Stomach (tissue), 9 donors: Measurements from ENCODE around the gene KBTBD12. TPM values are rescaled to one million over a fixed set of nuclear protein-coding genes. Genes with fewer than 3 reads are reported as not detected.

Experiments used
- DNase-seq, 2 donors: peaks; one replicate each; pipeline versions ENCODE4 v3.0.0 to v3.0.0-alpha.2; 2013 to 2019
- H3K27ac ChIP-seq, 5 donors: fragments of 200-600 bp in 4 of 5; sonication (generic) in 4 of 5; one replicate each; pipeline ENCODE4 v1.5.1; 2013 to 2019; ENCODE audit warnings: mild to moderate bottlenecking in 1 of 5, moderate library complexity in 1 of 5
- H3K27me3 ChIP-seq, 3 donors: fragments of 200-600 bp; sonication (generic); one replicate each; pipeline ENCODE4 v1.5.1; 2017 to 2019; ENCODE audit warnings: mixed run types in 1 of 3
- H3K36me3 ChIP-seq, 4 donors: fragments of 200-600 bp; sonication (generic); 1 replicate in 3 of 4; 2 replicates in 1 of 4; pipeline ENCODE4 v1.5.1; 2016 to 2019
- H3K4me1 ChIP-seq, 4 donors: fragments of 200-600 bp; sonication (generic); one replicate each; pipeline ENCODE4 v1.5.1; 2016 to 2019
- H3K4me3 ChIP-seq, 4 donors: fragments of 200-600 bp; sonication (generic) in 3 of 4; one replicate each; pipeline ENCODE4 v1.5.1; 2016 to 2019; ENCODE audit warnings: mild to moderate bottlenecking in 1 of 4
- H3K9me3 ChIP-seq, 4 donors: fragments of 200-600 bp; sonication (generic); one replicate each; pipeline ENCODE4 v1.5.1; 2016 to 2019
- CTCF ChIP-seq, 7 experiments: fragments of 450-650 bp in 4 of 7; fragments of 200-600 bp in 3 of 7; sonication (generic) in 3 of 7; IDR thresholded peaks; one replicate each; pipeline ENCODE4 v1.5.1; 2016 to 2019; ENCODE audit warnings: antibody characterized with exemption in 7 of 7, control low read depth in 2 of 7, mild to moderate bottlenecking in 1 of 7
- EP300 ChIP-seq: sonication (generic); formaldehyde crosslinking; IDR thresholded peaks from one replicate; pipeline ENCODE4 v1.6.1; 2017; ENCODE audit warnings: antibody characterized with exemption
- POLR2A ChIP-seq, 4 donors: fragments of 450-650 bp; IDR thresholded peaks; one replicate each; pipeline ENCODE4 v1.6.1; 2016; ENCODE audit warnings: antibody characterized with exemption in 4 of 4, control low read depth in 2 of 4, mild to moderate bottlenecking in 1 of 4, moderate library complexity in 1 of 4
- POLR2AphosphoS5 ChIP-seq, 3 donors: sonication (generic); formaldehyde crosslinking; IDR thresholded peaks; one replicate each; pipeline ENCODE4 v1.6.1; 2016; ENCODE audit warnings: antibody characterized with exemption in 3 of 3
- WGBS, 5 donors: extraction: QIAGEN DNeasy Blood & Tissue Kit in 3 of 5; methylation state at CpG; one replicate each; pipeline versions ENCODE4 v1.1.5 to v1.1.7; 2013 to 2018; 5-methylcytosine and 5-hydroxymethylcytosine counted together
- intact Hi-C: fragments of 100-400 bp; cut with DNase I; formaldehyde crosslinking; loops from one replicate; pipeline ENCODE4 v1.15.1; 2023; ENCODE audit warnings: low total_unique reads
- polyA plus RNA-seq, 3 donors: library from polyadenylated mRNA; stranded (reverse); fragments of 200-250 nt; gene quantifications; one replicate each; pipeline ENCODE4 v1.2.3, GENCODE V29; 2013
- total RNA-seq, 5 donors: library from RNA; depleted of rRNA; stranded (reverse); fragments of >200 nt; gene quantifications; one replicate each; pipeline versions ENCODE4 v1.1.0 to v1.2.3, GENCODE V29; 2014 to 2016
- donor health status: healthy with polysubstance abuse.
- donor health status: Bipolar disorder and iron deficiency.
- donor health status: healthy.

KBTBD12 gene
- total and polyA plus RNA-seq, 8 donors, result 0.46 to 10.3 (median 1.6) TPM

- peaks cover 4 to 18% (median 12%) of the 10 kb centered on the region in 4 donors for H3K9me3 ChIP-seq
- H3K4me3 ChIP-seq, result no peak overlapping the region
- TF ChIP-seq POLR2AphosphoS5 (IDR thresholded peaks at IDR 0.05) (no peak), EP300 (no peak), POLR2A (IDR thresholded peaks at IDR 0.05) (no peak), CTCF (IDR thresholded peaks at IDR 0.05) (no peak)
- H3K27ac ChIP-seq, result no peak overlapping the region
- H3K36me3 ChIP-seq, result no peaks in the 10 kb centered on the region
- peaks cover 0 to 6% (median 0%) of the 10 kb centered on the region in 3 donors for H3K27me3 ChIP-seq
- DNase-seq, result no peak
- H3K4me1 ChIP-seq, result peaks cover 0 to 6% (median 0%) of the 10 kb centered on the region in 4 donors
- intact Hi-C loops, result no loop called here
These were observed 28.1 kb upstream of the KBTBD12 start for GRCh38 chr3:127886956-127887231.

- H3K4me1 ChIP-seq, result peaks cover 0 to 6% (median 0%) of the 10 kb centered on the region in 4 donors
- DNase-seq, result no peak
- H3K36me3 ChIP-seq, result no peaks in the 10 kb centered on the region
- no peak overlapping the region for H3K27ac ChIP-seq
- WGBS, 5 donors, result 80 to 87% (median 84%) methylated on average over 4 of the region's 4 CpGs
- peaks cover 4 to 20% (median 14%) of the 10 kb centered on the region in 4 donors for H3K9me3 ChIP-seq
- intact Hi-C loops, result no loop called here
- H3K4me3 ChIP-seq, result no peak overlapping the region
- TF ChIP-seq POLR2AphosphoS5 (IDR thresholded peaks at IDR 0.05) (no peak), EP300 (no peak), CTCF (IDR thresholded peaks at IDR 0.05) (no peak), POLR2A (IDR thresholded peaks at IDR 0.05) (no peak)
- peaks cover 0 to 6% (median 0%) of the 10 kb centered on the region in 3 donors for H3K27me3 ChIP-seq
These were observed 27.7 kb upstream of the KBTBD12 start for GRCh38 chr3:127887321-127887720.

GRCh38 chr3:127888156-127888555 lies 26.9 kb upstream of the KBTBD12 start:
- no peak overlapping the region for H3K27ac ChIP-seq
- TF ChIP-seq EP300, result no peak
- TF ChIP-seq POLR2AphosphoS5 (IDR thresholded peaks at IDR 0.05), result no peak
- TF ChIP-seq CTCF (IDR thresholded peaks at IDR 0.05), result no peak
- TF ChIP-seq POLR2A (IDR thresholded peaks at IDR 0.05), result no peak
- no peaks in the 10 kb centered on the region for H3K36me3 ChIP-seq
- peaks cover 0 to 6% (median 0%) of the 10 kb centered on the region in 3 donors for H3K27me3 ChIP-seq
- H3K4me3 ChIP-seq, result no peak overlapping the region
- no peak for DNase-seq
- WGBS, 5 donors, result 86 to 97% (median 89%) methylated on average over 3 to 4 of the region's 4 CpGs
- peaks cover 4 to 21% (median 14%) of the 10 kb centered on the region in 4 donors for H3K9me3 ChIP-seq
- H3K4me1 ChIP-seq, result peaks cover 0 to 6% (median 0%) of the 10 kb centered on the region in 4 donors
- intact Hi-C loops, result no loop called here

DNA sequence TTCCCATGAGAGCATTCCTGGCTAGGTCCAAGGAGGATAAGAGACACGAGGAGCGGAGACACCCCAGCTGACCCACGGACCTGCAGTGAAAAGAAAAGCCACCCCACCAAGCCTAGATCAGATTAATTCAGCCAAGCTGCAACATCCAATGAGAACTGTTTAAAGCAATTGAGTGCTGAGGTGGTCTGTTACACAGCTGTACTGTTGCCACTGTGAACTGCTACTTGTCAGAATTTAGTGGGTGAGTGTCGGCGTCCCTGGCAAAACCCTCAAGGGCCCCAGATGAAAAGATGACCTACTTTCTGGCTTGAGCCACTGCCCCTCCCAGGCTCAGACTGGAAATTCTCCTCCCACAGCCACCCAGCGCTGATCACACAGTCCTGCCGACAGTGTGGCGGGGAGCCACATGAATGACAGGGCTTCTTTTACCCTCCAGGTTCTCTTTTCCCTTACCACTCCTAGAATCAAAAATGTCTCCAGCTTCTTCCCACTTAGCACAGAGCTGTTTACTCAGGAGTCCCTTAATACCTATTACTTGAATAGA lies 26.4 kb upstream of the KBTBD12 start:
- Histone ChIP-seq H3K4me1 (peaks cover 0 to 6% (median 0%) of the 10 kb centered on the region in 4 donors), H3K4me3 (no peak overlapping the region), H3K9me3 (peaks cover 4 to 21% (median 14%) of the 10 kb centered on the region in 4 donors), H3K27me3 (peaks cover 0 to 6% (median 0%) of the 10 kb centered on the region in 3 donors), H3K27ac (peak overlapping the region in 1 of 5 donors; percentile 30), H3K36me3 (no peaks in the 10 kb centered on the region)
- intact Hi-C loops, result no loop called here
- DNase-seq, result no peak
- 67 to 79% (median 74%) methylated on average over 8 of the region's 8 CpGs for WGBS, 5 donors
- TF ChIP-seq POLR2AphosphoS5 (IDR thresholded peaks at IDR 0.05) (no peak), POLR2A (IDR thresholded peaks at IDR 0.05) (no peak), EP300 (no peak), CTCF (IDR thresholded peaks at IDR 0.05) (no peak)
